SK-N-SH treated with all-trans-retinoic acid at 6 μM for 48 hours (cell line): ENCODE data around the gene PRICKLE1.

ENCODE experiments used
- ATAC-seq: fragments of 200-7000 bp; cut with Tn5 transposase; 3 replicates; pipeline ENCODE4 v1.9.1; 2020; ENCODE audit warnings: mild to moderate bottlenecking, moderate library complexity
- ARNTL ChIP-seq: fragments of 450-650 bp; formaldehyde crosslinking; IDR thresholded peaks from 2 replicates; pipeline ENCODE4 v1.5.0; 2020; ENCODE audit warnings: low read depth, mild to moderate bottlenecking, moderate library complexity, borderline replicate concordance
- CREB5 ChIP-seq: fragments of 250-450 bp; sonication (Bioruptor Pico); IDR thresholded peaks from 2 replicates; pipeline ENCODE4 v1.5.1; 2020; ENCODE audit warnings: low read depth, mild to moderate bottlenecking, moderate library complexity
- CSDC2 ChIP-seq: fragments of 250-450 bp; sonication (Bioruptor Pico); IDR thresholded peaks from 2 replicates; pipeline ENCODE4 v1.5.0; 2020; ENCODE audit warnings: mild to moderate bottlenecking, moderate library complexity
- CSRNP3 ChIP-seq: fragments of 250-450 bp; sonication (Bioruptor Pico); IDR thresholded peaks from 2 replicates; pipeline ENCODE4 v1.5.1; 2021; ENCODE audit warnings: mild to moderate bottlenecking, moderate library complexity
- ESRRG ChIP-seq: fragments of 250-450 bp; sonication (Bioruptor Pico); IDR thresholded peaks from 2 replicates; pipeline ENCODE4 v1.6.1; 2021; ENCODE audit warnings: mild to moderate bottlenecking
- GLIS3 ChIP-seq: fragments of 250-450 bp; sonication (Bioruptor Pico); IDR thresholded peaks from 2 replicates; pipeline ENCODE4 v1.5.0; 2020; ENCODE audit warnings: mild to moderate bottlenecking, moderate library complexity
- ISL1 ChIP-seq: fragments of 250-450 bp; sonication (Bioruptor Pico); IDR thresholded peaks from 2 replicates; pipeline ENCODE4 v2.1.2; 2022; ENCODE audit warnings: mild to moderate bottlenecking, moderate library complexity
- OSR1 ChIP-seq: fragments of 250-450 bp; sonication (Bioruptor Pico); IDR thresholded peaks from 2 replicates; pipeline ENCODE4 v1.8.0; 2022; ENCODE audit warnings: moderate library complexity, mild to moderate bottlenecking, inconsistent platforms
- POU6F1 ChIP-seq: fragments of 250-450 bp; sonication (Bioruptor Pico); IDR thresholded peaks from 2 replicates; pipeline ENCODE4 v1.8.0; 2021; ENCODE audit warnings: low read depth, mild to moderate bottlenecking, moderate library complexity, borderline replicate concordance
- PPARA ChIP-seq: fragments of 250-450 bp; sonication (Bioruptor Pico); IDR thresholded peaks from 2 replicates; pipeline ENCODE4 v1.5.0; 2020; ENCODE audit warnings: mild to moderate bottlenecking, borderline replicate concordance
- RARB ChIP-seq: fragments of 250-450 bp; sonication (Bioruptor Pico); IDR thresholded peaks from 2 replicates; pipeline ENCODE4 v1.8.0; 2021; ENCODE audit warnings: mild to moderate bottlenecking, moderate library complexity
- SNAI2 ChIP-seq: fragments of 250-450 bp; sonication (Bioruptor Pico); IDR thresholded peaks from 2 replicates; pipeline ENCODE4 v1.5.0; 2020; ENCODE audit warnings: mild to moderate bottlenecking, moderate library complexity
- TCF4 ChIP-seq: fragments of 250-450 bp; sonication (Bioruptor Pico); IDR thresholded peaks from 2 replicates; pipeline ENCODE4 v1.8.0; 2021; ENCODE audit warnings: mild to moderate bottlenecking, moderate library complexity, borderline replicate concordance
- TOX ChIP-seq: fragments of 250-450 bp; sonication (Bioruptor Pico); IDR thresholded peaks from 2 replicates; pipeline ENCODE4 v1.8.0; 2021; ENCODE audit warnings: mild to moderate bottlenecking, moderate library complexity, borderline replicate concordance
- TSHZ2 ChIP-seq: fragments of 250-450 bp; sonication (Bioruptor Pico); IDR thresholded peaks from 2 replicates; pipeline ENCODE4 v1.5.0; 2020; ENCODE audit warnings: mild to moderate bottlenecking, moderate library complexity
- ZC3H10 ChIP-seq: fragments of 250-450 bp; sonication (Bioruptor Pico); IDR thresholded peaks from 2 replicates; pipeline ENCODE4 v1.5.1; 2021; ENCODE audit warnings: mild to moderate bottlenecking, moderate library complexity
- ZFP3 ChIP-seq: fragments of 250-450 bp; sonication (Bioruptor Pico); IDR thresholded peaks from 2 replicates; pipeline ENCODE4 v1.5.0; 2020; ENCODE audit warnings: mild to moderate bottlenecking, moderate library complexity
- ZFP30 ChIP-seq: fragments of 450-650 bp; formaldehyde crosslinking; IDR thresholded peaks from 2 replicates; pipeline ENCODE4 v1.5.0; 2022; ENCODE audit warnings: mild to moderate bottlenecking, moderate library complexity
- ZNF565 ChIP-seq: fragments of 450-650 bp; formaldehyde crosslinking; conservative IDR thresholded peaks from 2 replicates; pipeline ENCODE4 v1.5.0; 2020; ENCODE audit warnings: low read depth, mild to moderate bottlenecking, moderate library complexity
- TF ChIP-seq, protein P1 (sequence below): fragments of 250-450 bp; sonication (Bioruptor Pico); IDR thresholded peaks from 2 replicates; pipeline ENCODE4 v1.8.0; 2020; ENCODE audit warnings: mild to moderate bottlenecking, moderate library complexity, borderline replicate concordance

The PRICKLE1 gene

DNA sequence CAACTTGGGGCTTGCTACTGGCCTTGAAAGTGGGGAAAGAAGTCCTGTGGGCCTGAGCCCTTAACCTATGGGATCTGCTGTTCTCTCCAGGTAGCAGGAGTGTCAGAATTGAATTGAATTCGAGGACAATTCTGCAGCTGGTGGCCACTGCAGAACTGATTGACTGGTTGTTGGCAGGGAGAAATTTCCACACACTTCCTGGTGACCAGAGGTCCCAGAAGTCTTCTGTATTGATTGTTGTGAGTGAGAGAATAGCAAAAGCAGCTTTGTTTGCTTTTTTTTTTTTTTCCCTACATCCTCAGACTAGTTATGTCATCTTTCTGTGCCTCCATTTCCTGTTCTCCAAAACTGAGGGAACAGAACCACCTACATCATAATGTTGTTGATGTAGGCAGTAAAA is 64.1 kb downstream of the PRICKLE1 start (continued):
- TF ChIP-seq TSHZ2 (CRISPR knock-in tag) (no peak), ZFP3 (CRISPR knock-in tag) (no peak), CSRNP3 (CRISPR knock-in tag) (no peak)

DNA sequence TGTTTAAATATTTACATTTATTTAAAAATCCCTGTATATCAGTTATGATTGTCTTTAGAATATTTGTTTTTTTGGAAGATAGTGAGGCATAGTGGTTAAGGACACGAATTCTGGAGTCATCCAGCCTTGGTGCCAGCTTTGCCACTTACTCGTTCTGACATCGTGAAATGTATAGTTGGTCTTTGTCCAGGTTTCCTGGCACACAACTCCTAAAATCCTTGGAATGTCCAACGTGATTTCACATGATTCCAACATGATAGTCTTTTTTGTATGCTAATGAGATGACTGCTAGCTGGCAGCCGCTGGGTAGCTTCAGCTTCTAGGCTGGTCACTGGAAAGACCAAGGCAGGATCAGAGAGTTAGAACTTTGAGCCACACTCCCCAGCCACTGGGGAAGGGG is 64.8 kb downstream of the PRICKLE1 start:
- no peak for ATAC-seq
- TF ChIP-seq ZFP30 (CRISPR knock-in tag) = no peak
- TF ChIP-seq TCF4 (CRISPR knock-in tag) = no peak
- no peak for TF ChIP-seq ARNTL (CRISPR knock-in tag)
- no peak for TF ChIP-seq OSR1
- TF ChIP-seq TOX = no peak
- TF ChIP-seq ESRRG = no peak
- TF ChIP-seq ZNF565 = no peak
- no peak for TF ChIP-seq TSHZ2 (CRISPR knock-in tag)
- TF ChIP-seq POU6F1 (CRISPR knock-in tag) = no peak
- no peak for TF ChIP-seq CREB5
- no peak for TF ChIP-seq SNAI2 (CRISPR knock-in tag)
- no peak for TF ChIP-seq ZFP3 (CRISPR knock-in tag)
- no peak for TF ChIP-seq GLIS3 (CRISPR knock-in tag)
- TF ChIP-seq, protein P1, sequence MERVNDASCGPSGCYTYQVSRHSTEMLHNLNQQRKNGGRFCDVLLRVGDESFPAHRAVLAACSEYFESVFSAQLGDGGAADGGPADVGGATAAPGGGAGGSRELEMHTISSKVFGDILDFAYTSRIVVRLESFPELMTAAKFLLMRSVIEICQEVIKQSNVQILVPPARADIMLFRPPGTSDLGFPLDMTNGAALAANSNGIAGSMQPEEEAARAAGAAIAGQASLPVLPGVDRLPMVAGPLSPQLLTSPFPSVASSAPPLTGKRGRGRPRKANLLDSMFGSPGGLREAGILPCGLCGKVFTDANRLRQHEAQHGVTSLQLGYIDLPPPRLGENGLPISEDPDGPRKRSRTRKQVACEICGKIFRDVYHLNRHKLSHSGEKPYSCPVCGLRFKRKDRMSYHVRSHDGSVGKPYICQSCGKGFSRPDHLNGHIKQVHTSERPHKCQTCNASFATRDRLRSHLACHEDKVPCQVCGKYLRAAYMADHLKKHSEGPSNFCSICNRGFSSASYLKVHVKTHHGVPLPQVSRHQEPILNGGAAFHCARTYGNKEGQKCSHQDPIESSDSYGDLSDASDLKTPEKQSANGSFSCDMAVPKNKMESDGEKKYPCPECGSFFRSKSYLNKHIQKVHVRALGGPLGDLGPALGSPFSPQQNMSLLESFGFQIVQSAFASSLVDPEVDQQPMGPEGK (CRISPR knock-in tag) = no peak
- TF ChIP-seq ZC3H10 (CRISPR knock-in tag) = no peak
- no peak for TF ChIP-seq CSDC2 (CRISPR knock-in tag)
- no peak for TF ChIP-seq CSRNP3 (CRISPR knock-in tag)
- TF ChIP-seq RARB = no peak
- no peak for TF ChIP-seq PPARA (CRISPR knock-in tag)
- no peak for TF ChIP-seq ISL1 (CRISPR knock-in tag)
